NT2/D1 (cell line): ENCODE data around the gene NASP.

Experiments used
- DNase-seq: peaks from one replicate; pipeline ENCODE4 v3.0.0-alpha.2; 2011; ENCODE audit warnings: low read depth, low spot score
- H3K27me3 ChIP-seq: 2 replicates; pipeline ENCODE4 v1.6.0; 2011; ENCODE audit warnings: mild to moderate bottlenecking; ENCODE audit not compliant: insufficient read length, insufficient read depth
- H3K36me3 ChIP-seq: 2 replicates; pipeline ENCODE4 v1.6.1; 2011; ENCODE audit warnings: mild to moderate bottlenecking, low read length, mixed read lengths; ENCODE audit not compliant: insufficient read depth, insufficient read length
- H3K4me1 ChIP-seq: 2 replicates; pipeline ENCODE4 v1.5.1; 2011; ENCODE audit not compliant: insufficient read depth, insufficient read length
- H3K4me3 ChIP-seq: 2 replicates; pipeline ENCODE4 v1.5.1; 2011; ENCODE audit warnings: low read depth; ENCODE audit not compliant: insufficient read length
- H3K9ac ChIP-seq: 2 replicates; pipeline ENCODE4 v1.6.0; 2011; ENCODE audit warnings: low read depth; ENCODE audit not compliant: insufficient read length
- H3K9me3 ChIP-seq: 2 replicates; pipeline ENCODE4 v1.5.1; 2011; ENCODE audit warnings: mild to moderate bottlenecking, low read length; ENCODE audit not compliant: insufficient read depth
- SUZ12 ChIP-seq: IDR thresholded peaks from 2 replicates; pipeline ENCODE4 v1.6.1; 2011; ENCODE audit not compliant: insufficient read length, insufficient read depth; ENCODE audit errors: extremely low read depth
- YY1 ChIP-seq: IDR thresholded peaks from 2 replicates; pipeline ENCODE4 v1.6.1; 2011; ENCODE audit not compliant: insufficient read length, insufficient read depth
- ZNF274 ChIP-seq: IDR thresholded peaks from 2 replicates; pipeline ENCODE4 v1.6.1; 2011; ENCODE audit warnings: mild to moderate bottlenecking, low read depth, low read length

The NASP gene

DNA sequence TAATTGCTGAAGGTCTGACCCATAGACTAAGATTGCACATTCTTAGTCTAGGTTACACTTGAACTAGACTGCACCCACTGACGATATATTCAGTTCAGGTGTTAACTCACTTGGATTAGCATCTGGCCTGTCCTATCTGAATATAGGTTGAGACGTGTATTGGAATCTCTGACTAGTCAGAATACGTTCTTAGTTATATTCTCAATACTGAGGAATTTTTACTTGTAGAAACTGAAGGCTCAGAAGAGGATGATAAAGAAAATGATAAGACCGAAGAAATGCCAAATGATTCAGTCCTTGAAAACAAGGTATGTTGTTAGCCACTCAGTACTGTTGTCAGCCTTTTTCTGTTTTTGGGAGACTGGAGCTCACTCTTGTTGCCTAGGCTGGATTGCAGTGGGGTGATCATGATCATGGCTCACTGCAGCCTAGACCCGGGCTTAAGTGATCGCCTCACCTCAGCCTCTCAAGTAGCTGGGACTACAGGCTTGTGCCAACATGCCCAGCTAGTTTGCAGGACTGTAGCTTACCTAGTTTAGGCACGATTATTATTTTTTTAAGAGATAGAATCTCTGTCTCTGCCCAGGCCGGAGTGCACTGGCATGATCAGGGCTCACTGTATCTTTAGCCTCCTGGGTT is 29.2 kb downstream of the NASP start:
- no peak overlapping the region for H3K9ac ChIP-seq
- TF ChIP-seq YY1 (no peak), ZNF274 (no peak), SUZ12 (no peak)
- DNase-seq = no peak
- no peaks in the 10 kb centered on the region for H3K4me1 ChIP-seq
- H3K9me3 ChIP-seq = no peaks in the 10 kb centered on the region
- H3K36me3 ChIP-seq = peaks cover 93% of the 10 kb centered on the region
- no peak overlapping the region for H3K4me3 ChIP-seq
- no peaks in the 10 kb centered on the region for H3K27me3 ChIP-seq

GRCh38 chr1:45615885-45616284 is 32.0 kb downstream of the NASP start:
- no peaks in the 10 kb centered on the region for H3K27me3 ChIP-seq
- no peaks in the 10 kb centered on the region for H3K4me1 ChIP-seq
- DNase-seq = no peak
- H3K9me3 ChIP-seq = no peaks in the 10 kb centered on the region
- TF ChIP-seq YY1 (no peak), ZNF274 (no peak)
- no peak overlapping the region for H3K9ac ChIP-seq
- no peak overlapping the region for H3K4me3 ChIP-seq
- H3K36me3 ChIP-seq = peaks cover 85% of the 10 kb centered on the region

GRCh38 chr1:45617618-45618017 is 33.8 kb downstream of the NASP start:
- H3K36me3 ChIP-seq = peaks cover 73% of the 10 kb centered on the region
- H3K4me1 ChIP-seq = no peaks in the 10 kb centered on the region
- no peak overlapping the region for H3K9ac ChIP-seq
- no peaks in the 10 kb centered on the region for H3K9me3 ChIP-seq
- no peak for DNase-seq
- TF ChIP-seq ZNF274 (no peak), SUZ12 (no peak), YY1 (no peak)
- H3K4me3 ChIP-seq = no peak overlapping the region
- no peaks in the 10 kb centered on the region for H3K27me3 ChIP-seq

GRCh38 chr1:45619149-45619921 is 35.5 kb downstream of the NASP start:
- Histone ChIP-seq H3K36me3 (peaks cover 70% of the 10 kb centered on the region), H3K9ac (no peak overlapping the region), H3K4me3 (no peak overlapping the region), H3K4me1 (peaks cover 3% of the 10 kb centered on the region), H3K9me3 (no peaks in the 10 kb centered on the region), H3K27me3 (no peaks in the 10 kb centered on the region)
- DNase-seq = no peak
- TF ChIP-seq ZNF274 (no peak), SUZ12 (no peak), YY1 (no peak)

DNA sequence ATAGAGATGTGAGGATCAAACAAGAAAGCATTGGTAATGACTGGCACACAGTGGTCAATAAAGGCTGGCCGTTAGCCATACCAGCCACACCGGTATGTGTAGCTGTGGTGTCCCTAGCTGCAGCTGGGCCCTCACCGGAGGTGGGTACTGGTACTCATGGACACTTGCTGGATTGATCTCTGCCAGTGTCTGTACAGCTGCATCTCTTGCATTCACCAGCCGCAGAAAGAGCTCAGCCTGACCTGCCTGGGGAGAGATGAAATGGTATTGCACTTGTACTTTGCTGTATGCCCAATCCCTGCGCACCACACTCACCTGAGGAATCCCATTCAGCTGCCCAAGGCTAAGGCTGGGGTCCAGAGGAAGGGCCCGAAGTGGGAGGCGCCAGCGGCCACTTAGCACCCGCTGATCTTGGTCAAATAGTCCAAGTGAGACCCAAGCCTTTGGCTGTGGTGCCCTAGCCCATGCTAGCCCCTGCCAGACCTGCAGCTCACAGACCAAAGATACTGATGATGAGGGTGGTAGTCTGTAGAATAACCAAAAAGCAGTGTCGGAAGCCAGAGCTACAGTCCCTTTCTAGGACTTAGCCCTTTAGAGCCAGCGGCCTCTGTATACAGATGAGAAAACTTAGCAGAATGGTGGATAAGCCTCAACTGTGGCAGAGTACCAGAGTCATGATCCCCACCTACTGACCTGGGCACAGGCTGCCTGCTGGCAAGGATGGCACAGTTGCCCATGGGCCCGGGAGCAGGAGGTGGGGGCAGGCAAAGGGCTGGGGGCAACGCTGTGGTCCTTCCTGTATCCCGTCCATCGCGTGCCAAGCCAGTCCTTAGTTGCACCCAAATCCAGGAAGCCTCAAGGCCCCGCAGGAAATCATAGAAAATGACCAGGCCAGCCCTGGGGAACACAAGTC is 37.0 kb downstream of the NASP start:
- Histone ChIP-seq H3K36me3 (peaks cover 60% of the 10 kb centered on the region), H3K27me3 (no peaks in the 10 kb centered on the region), H3K4me3 (no peak overlapping the region), H3K9ac (no peak overlapping the region), H3K9me3 (no peaks in the 10 kb centered on the region), H3K4me1 (peaks cover 3% of the 10 kb centered on the region)
- TF ChIP-seq YY1 (no peak), SUZ12 (no peak), ZNF274 (no peak)
- no peak for DNase-seq

GRCh38 chr1:45621501-45621836 is 37.6 kb downstream of the NASP start:
- DNase-seq = no peak
- Histone ChIP-seq H3K4me3 (no peak overlapping the region), H3K4me1 (peaks cover 3% of the 10 kb centered on the region), H3K27me3 (no peaks in the 10 kb centered on the region), H3K9ac (no peak overlapping the region), H3K36me3 (peaks cover 57% of the 10 kb centered on the region), H3K9me3 (no peaks in the 10 kb centered on the region)
- TF ChIP-seq SUZ12 = no peak
- TF ChIP-seq ZNF274 = no peak
- no peak for TF ChIP-seq YY1
